CD4-positive, CD25-positive, alpha-beta regulatory T cell (primary cell): Measurements from ENCODE around the gene NAALADL2. TPM values are rescaled to one million over a fixed set of nuclear protein-coding genes. Genes with fewer than 3 reads are reported as not detected.
"Not testable (repeated sequence)": the region's sequence is repeated elsewhere in the genome, so short reads cannot be mapped to it uniquely, and the experiment has no call there.

Source experiments
- ATAC-seq, 2 donors: fragments of 150-1000 bp; cut with Tn5 transposase; one replicate each; pipeline ENCODE4 v1.10.0; 2021; ENCODE audit warnings: low read depth in 2 of 2, moderate number of reproducible peaks in 2 of 2, moderate library complexity in 1 of 2
- DNase-seq, 3 donors: peaks; one replicate each; pipeline versions ENCODE4 v3.0.0 to v3.0.0-alpha.2; 2012 to 2022; ENCODE audit warnings: mixed read lengths in 1 of 3
- H3K27ac ChIP-seq: one replicate; pipeline ENCODE4 v1.7.0; 2013; ENCODE audit warnings: mild to moderate bottlenecking, low read length; ENCODE audit not compliant: insufficient read depth, poor library complexity, severe bottlenecking
- H3K27me3 ChIP-seq: one replicate; pipeline ENCODE4 v1.7.0; 2013; ENCODE audit warnings: low read length; ENCODE audit not compliant: control insufficient read depth, insufficient read depth
- H3K36me3 ChIP-seq: one replicate; pipeline ENCODE4 v1.7.0; 2013; ENCODE audit warnings: mild to moderate bottlenecking, low read length, moderate library complexity; ENCODE audit not compliant: control insufficient read depth, insufficient read depth
- H3K4me1 ChIP-seq: 2 replicates; pipeline ENCODE4 v1.7.0; 2013; ENCODE audit warnings: mild to moderate bottlenecking, low read length; ENCODE audit not compliant: insufficient read depth, control insufficient read depth, poor library complexity, severe bottlenecking
- H3K4me3 ChIP-seq: one replicate; pipeline ENCODE4 v1.7.0; 2013; ENCODE audit warnings: low read depth, mild to moderate bottlenecking, low read length, moderate library complexity
- H3K9me3 ChIP-seq, 2 experiments: 1 replicate in 1 of 2; 2 replicates in 1 of 2; pipeline ENCODE4 v1.7.0; 2013; ENCODE audit warnings: low read length in 2 of 2, mild to moderate bottlenecking in 1 of 2, moderate library complexity in 1 of 2; ENCODE audit not compliant: control insufficient read depth in 2 of 2
- H3K27ac Mint-ChIP-seq, 3 donors: one replicate each; pipeline ENCODE4 v1.8.0; 2020 to 2022; ENCODE audit warnings: mild to moderate bottlenecking in 3 of 3, mixed read lengths in 3 of 3, moderate library complexity in 2 of 3
- H3K27me3 Mint-ChIP-seq: one replicate; pipeline ENCODE4 v1.8.0; 2022; ENCODE audit warnings: mild to moderate bottlenecking, mixed read lengths
- H3K36me3 Mint-ChIP-seq: one replicate; pipeline ENCODE4 v1.8.0; 2020; ENCODE audit warnings: mixed read lengths
- H3K4me1 Mint-ChIP-seq, 4 donors: one replicate each; pipeline ENCODE4 v1.8.0; 2020 to 2022; ENCODE audit warnings: mixed read lengths in 4 of 4, mild to moderate bottlenecking in 1 of 4
- H3K4me3 Mint-ChIP-seq, 4 donors: one replicate each; pipeline ENCODE4 v1.8.0; 2020 to 2022; ENCODE audit warnings: mild to moderate bottlenecking in 4 of 4, mixed read lengths in 4 of 4, moderate library complexity in 3 of 4
- H3K9me3 Mint-ChIP-seq, 7 donors: one replicate each; pipeline ENCODE4 v1.8.0; 2020 to 2022; ENCODE audit warnings: mixed read lengths in 7 of 7, mild to moderate bottlenecking in 3 of 7, moderate library complexity in 2 of 7
- polyA plus RNA-seq, 4 donors: library from polyadenylated mRNA; unstranded; fragments of 300-500 nt; fragmentation: Illumina TruSeq; gene quantifications; one replicate each; pipeline ENCODE4 v1.2.3, GENCODE V29; 2021
- total RNA-seq: library from RNA; stranded (reverse); gene quantifications from one replicate; pipeline ENCODE4 v1.2.3, GENCODE V29; 2022

Gene NAALADL2
- total and polyA plus RNA-seq, 5 donors from 2014 or later, result not detected

DNA sequence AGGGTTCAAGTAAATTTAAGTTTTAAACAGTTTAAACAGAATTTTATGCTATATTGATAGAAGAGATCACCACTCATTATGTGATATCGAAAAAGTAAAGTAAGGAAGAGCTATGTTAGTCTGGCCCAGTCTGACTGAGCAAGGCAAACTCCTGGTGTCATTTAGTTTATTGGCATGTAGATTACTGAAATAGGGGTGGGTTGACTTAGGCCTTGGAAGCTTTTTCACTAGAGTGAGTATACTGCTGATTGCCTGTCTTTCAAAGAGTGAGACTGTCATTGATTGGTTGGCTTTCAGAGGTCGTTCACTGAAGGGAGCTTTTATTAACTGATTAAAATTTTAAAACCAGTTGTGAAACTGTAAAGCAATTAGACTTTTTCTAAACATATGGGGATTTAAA, 294.5 kb downstream of the NAALADL2 start:
- no peak for ATAC-seq
- no peaks in the 10 kb centered on the region for H3K36me3 ChIP-seq
- no peaks in the 10 kb centered on the region for H3K4me1 ChIP-seq
- Mint-ChIP-seq H3K27me3 (no peaks in the 10 kb centered on the region), H3K4me3 (no peak overlapping the region), H3K4me1 (no peaks in the 10 kb centered on the region), H3K36me3 (no peaks in the 10 kb centered on the region), H3K27ac (no peak overlapping the region), H3K9me3 (peaks cover 0 to 8% (median 4%) of the 10 kb centered on the region in 7 donors)
- H3K9me3 ChIP-seq, result no peaks in the 10 kb centered on the region
- no peaks in the 10 kb centered on the region for H3K27me3 ChIP-seq
- no peak overlapping the region for H3K27ac ChIP-seq
- DNase-seq, result no peak
- H3K4me3 ChIP-seq, result no peak overlapping the region

DNA sequence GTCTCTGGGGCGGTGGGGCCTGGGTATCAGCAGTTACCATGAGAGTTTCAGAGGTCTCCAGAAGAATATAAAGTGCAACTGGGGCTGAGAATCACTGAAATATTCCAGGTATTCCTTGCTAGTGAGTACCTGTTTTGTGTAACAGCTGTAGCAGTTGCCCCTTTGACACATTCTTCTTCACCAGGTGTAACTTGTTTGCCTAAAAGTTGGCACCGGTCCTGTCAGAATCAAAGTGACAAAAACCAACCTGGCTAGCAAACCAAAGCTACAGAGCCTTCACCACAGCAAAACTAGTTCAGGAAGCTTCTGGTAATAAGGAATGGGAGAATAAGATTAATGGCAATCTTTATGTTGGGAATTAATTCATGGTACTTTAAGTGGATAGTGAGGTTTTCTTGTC, 296.0 kb downstream of the NAALADL2 start:
- H3K27ac ChIP-seq, result no peak overlapping the region
- H3K27ac Mint-ChIP-seq, result no peak overlapping the region
- H3K4me3 Mint-ChIP-seq, result no peak overlapping the region
- no peaks in the 10 kb centered on the region for H3K27me3 ChIP-seq
- DNase-seq (no peak), ATAC-seq (no peak)
- no peaks in the 10 kb centered on the region for H3K4me1 ChIP-seq
- peaks cover 0 to 8% (median 3%) of the 10 kb centered on the region in 7 donors for H3K9me3 Mint-ChIP-seq
- no peaks in the 10 kb centered on the region for H3K27me3 Mint-ChIP-seq
- H3K4me3 ChIP-seq, result no peak overlapping the region
- no peaks in the 10 kb centered on the region for H3K36me3 Mint-ChIP-seq
- H3K9me3 ChIP-seq, result no peaks in the 10 kb centered on the region
- no peaks in the 10 kb centered on the region for H3K4me1 Mint-ChIP-seq
- no peaks in the 10 kb centered on the region for H3K36me3 ChIP-seq

- no peak for DNase-seq
- peaks cover 0 to 10% (median 3%) of the 10 kb centered on the region in 7 donors for H3K9me3 Mint-ChIP-seq
- ATAC-seq, result no peak
- H3K4me3 Mint-ChIP-seq, result no peak overlapping the region
- H3K9me3 ChIP-seq, result no peaks in the 10 kb centered on the region
- H3K4me1 Mint-ChIP-seq, result no peaks in the 10 kb centered on the region
- H3K27ac Mint-ChIP-seq, result no peak overlapping the region
- H3K27me3 ChIP-seq, result no peaks in the 10 kb centered on the region
- H3K27ac ChIP-seq, result no peak overlapping the region
- H3K4me3 ChIP-seq, result no peak overlapping the region
- H3K36me3 ChIP-seq, result no peaks in the 10 kb centered on the region
- no peaks in the 10 kb centered on the region for H3K36me3 Mint-ChIP-seq
- H3K27me3 Mint-ChIP-seq, result no peaks in the 10 kb centered on the region
- no peaks in the 10 kb centered on the region for H3K4me1 ChIP-seq
These were observed 300.1 kb downstream of the NAALADL2 start for GRCh38 chr3:175159202-175159601.

- Histone ChIP-seq H3K4me3 (no peak overlapping the region), H3K27me3 (no peaks in the 10 kb centered on the region), H3K4me1 (no peaks in the 10 kb centered on the region), H3K27ac (no peak overlapping the region), H3K9me3 (no peaks in the 10 kb centered on the region), H3K36me3 (no peaks in the 10 kb centered on the region)
- Mint-ChIP-seq H3K4me1 (no peaks in the 10 kb centered on the region), H3K27ac (no peak overlapping the region), H3K27me3 (no peaks in the 10 kb centered on the region), H3K9me3 (peaks cover 2 to 11% (median 4%) of the 10 kb centered on the region in 7 donors), H3K36me3 (no peaks in the 10 kb centered on the region), H3K4me3 (no peak overlapping the region)
- no peak for DNase-seq
- ATAC-seq, result no peak
These were observed 302.2 kb downstream of the NAALADL2 start for GRCh38 chr3:175161291-175161690.

DNA sequence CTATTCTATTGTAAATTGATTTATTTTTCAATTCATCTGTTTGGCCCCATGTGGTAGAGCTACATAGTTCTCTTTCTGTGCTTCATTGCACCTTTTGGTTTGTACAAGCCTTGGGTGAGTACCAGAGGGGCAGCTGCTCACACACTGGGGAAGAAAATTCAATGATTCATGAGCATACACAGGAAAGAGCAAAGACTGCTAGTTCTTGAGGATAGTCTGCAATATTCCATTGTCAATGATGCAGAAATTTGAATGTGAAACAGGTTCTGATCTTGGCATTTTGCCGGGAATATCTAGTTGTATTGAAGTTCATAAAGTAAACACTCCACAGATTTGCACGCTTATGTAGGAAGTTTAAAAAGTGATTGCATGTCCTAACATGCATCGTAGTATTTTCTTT, 304.6 kb downstream of the NAALADL2 start:
- no peak for DNase-seq
- Mint-ChIP-seq H3K4me1 (no peaks in the 10 kb centered on the region), H3K9me3 (peaks cover 2 to 11% (median 4%) of the 10 kb centered on the region in 7 donors), H3K27me3 (no peaks in the 10 kb centered on the region), H3K36me3 (no peaks in the 10 kb centered on the region), H3K27ac (no peak overlapping the region), H3K4me3 (no peak overlapping the region)
- no peak overlapping the region for H3K4me3 ChIP-seq
- no peaks in the 10 kb centered on the region for H3K9me3 ChIP-seq
- no peaks in the 10 kb centered on the region for H3K4me1 ChIP-seq
- no peaks in the 10 kb centered on the region for H3K27me3 ChIP-seq
- no peak for ATAC-seq
- H3K27ac ChIP-seq, result no peak overlapping the region
- H3K36me3 ChIP-seq, result no peaks in the 10 kb centered on the region

- not testable (repeated sequence) for H3K4me3 ChIP-seq, H3K36me3 Mint-ChIP-seq, H3K27me3 Mint-ChIP-seq, H3K36me3 ChIP-seq, H3K9me3 Mint-ChIP-seq, H3K27me3 ChIP-seq, H3K27ac Mint-ChIP-seq, H3K27ac ChIP-seq, ATAC-seq, H3K4me3 Mint-ChIP-seq, H3K4me1 ChIP-seq, H3K9me3 ChIP-seq, H3K4me1 Mint-ChIP-seq, DNase-seq
These were observed 314.0 kb downstream of the NAALADL2 start for GRCh38 chr3:175173117-175173516.

GRCh38 chr3:175176556-175176955, 317.4 kb downstream of the NAALADL2 start:
- no peaks in the 10 kb centered on the region for H3K9me3 ChIP-seq
- no peak for ATAC-seq
- H3K4me3 Mint-ChIP-seq, result no peak overlapping the region
- H3K36me3 Mint-ChIP-seq, result no peaks in the 10 kb centered on the region
- no peak overlapping the region for H3K27ac ChIP-seq
- H3K4me1 Mint-ChIP-seq, result no peaks in the 10 kb centered on the region
- H3K27me3 Mint-ChIP-seq, result no peaks in the 10 kb centered on the region
- no peak for DNase-seq
- no peaks in the 10 kb centered on the region for H3K27me3 ChIP-seq
- no peaks in the 10 kb centered on the region for H3K4me1 ChIP-seq
- H3K27ac Mint-ChIP-seq, result no peak overlapping the region
- peaks cover 0 to 8% (median 4%) of the 10 kb centered on the region in 7 donors for H3K9me3 Mint-ChIP-seq
- H3K36me3 ChIP-seq, result no peaks in the 10 kb centered on the region
- no peak overlapping the region for H3K4me3 ChIP-seq

DNA sequence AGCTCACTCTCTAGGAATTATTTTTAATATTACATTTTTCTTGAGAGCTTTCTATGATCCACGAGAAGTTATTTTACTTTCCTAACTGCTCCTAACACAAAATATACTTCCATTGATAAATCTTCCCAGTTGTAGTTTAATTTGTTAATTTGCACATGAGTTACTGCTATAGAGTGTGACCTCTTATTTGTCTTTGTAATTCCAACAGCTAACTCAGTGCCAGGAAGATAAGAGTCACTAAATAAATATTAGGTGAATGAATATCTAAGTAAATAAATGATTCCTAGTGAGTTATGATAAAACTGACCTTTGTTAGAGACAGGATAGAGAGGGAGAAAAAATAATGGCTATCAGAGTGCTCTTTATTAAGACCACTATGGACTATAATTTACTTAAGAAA, 319.9 kb downstream of the NAALADL2 start:
- Histone ChIP-seq H3K27me3 (no peaks in the 10 kb centered on the region), H3K36me3 (no peaks in the 10 kb centered on the region), H3K4me3 (no peak overlapping the region), H3K4me1 (no peaks in the 10 kb centered on the region), H3K9me3 (no peaks in the 10 kb centered on the region), H3K27ac (no peak overlapping the region)
- no peak for DNase-seq
- Mint-ChIP-seq H3K9me3 (peaks cover 2 to 7% (median 2%) of the 10 kb centered on the region in 7 donors), H3K4me1 (no peaks in the 10 kb centered on the region), H3K27me3 (no peaks in the 10 kb centered on the region), H3K4me3 (no peak overlapping the region), H3K27ac (no peak overlapping the region), H3K36me3 (no peaks in the 10 kb centered on the region)
- no peak for ATAC-seq
